ENCODE results near the gene EEF1A2.

The EEF1A2 gene

GRCh38 chr20:63498960-63499337, at the start of gene EEF1A2:
Gene EEF1A2, minus strand, starts transcription at chr20:63499083. Its CDS starts 1,320 bp downstream, at chr20:63497763.
- DNase-seq = no peak

- no peak for DNase-seq
Observed at GRCh38 chr20:63548542-63548941, 49.7 kb upstream of the EEF1A2 start.

GRCh38 chr20:63547725-63548480, 49.0 kb upstream of the EEF1A2 start, which contains the start of gene SRMS:
Gene SRMS, minus strand, starts transcription at chr20:63547749. Its CDS starts 286 bp downstream, at chr20:63547463.
- no peak for DNase-seq

GRCh38 chr20:63546956-63547724, 48.3 kb upstream of the EEF1A2 start:
- DNase-seq = no peak

- DNase-seq = no peak
Observed at GRCh38 chr20:63546256-63546955, 47.5 kb upstream of the EEF1A2 start.

- DNase-seq = no peak
Observed at GRCh38 chr20:63545814-63546213, 46.9 kb upstream of the EEF1A2 start.

- DNase-seq = no peak
Observed at GRCh38 chr20:63544958-63545516, 46.2 kb upstream of the EEF1A2 start.

GRCh38 chr20:63544241-63544957, 45.5 kb upstream of the EEF1A2 start:
- DNase-seq = no peak

- no peak for DNase-seq
Observed at GRCh38 chr20:63543733-63544132, 44.9 kb upstream of the EEF1A2 start.

- DNase-seq = no peak
Observed at GRCh38 chr20:63543131-63543530, 44.2 kb upstream of the EEF1A2 start.

- no peak for DNase-seq
Observed at GRCh38 chr20:63542696-63543095, 43.8 kb upstream of the EEF1A2 start.

- DNase-seq = no peak
Observed at GRCh38 chr20:63542031-63542559, 43.2 kb upstream of the EEF1A2 start.

- no peak for DNase-seq
Observed at GRCh38 chr20:63541371-63541770, 42.5 kb upstream of the EEF1A2 start.

- DNase-seq = no peak
Observed at GRCh38 chr20:63540417-63541186, 41.7 kb upstream of the EEF1A2 start.

- no peak for DNase-seq
Observed at GRCh38 chr20:63539441-63540370, 40.8 kb upstream of the EEF1A2 start.

GRCh38 chr20:63539092-63539430, 40.2 kb upstream of the EEF1A2 start:
- DNase-seq = no peak

- no peak for DNase-seq
Observed at GRCh38 chr20:63538204-63539091, 39.6 kb upstream of the EEF1A2 start.

GRCh38 chr20:63537525-63538203, 38.8 kb upstream of the EEF1A2 start:
- peak; percentile 95 for DNase-seq

All from activated CD4-positive, CD25-positive, alpha-beta regulatory T cell treated with anti-CD3 and anti-CD28 coated beads, Interleukin-2, amount 50 U/mL, for 72 hours (primary cell).